HepG2 (cell line): ENCODE measurements around the gene ZNF273. TPM values are rescaled to one million over a fixed set of nuclear protein-coding genes. Genes with fewer than 3 reads are reported as not detected.

Experiments used
- CCDC6 ChIP-seq: sonication (generic); formaldehyde crosslinking; IDR thresholded peaks from 2 replicates; pipeline ENCODE4 v1.8.1; 2022; ENCODE audit warnings: mild to moderate bottlenecking, missing genetic modification reagents, moderate library complexity
- ETV5 ChIP-seq: IDR thresholded peaks from 2 replicates; pipeline ENCODE4 v1.6.1; 2018; ENCODE audit warnings: missing biosample characterization, missing genetic modification reagents, inconsistent platforms, borderline replicate concordance
- FOXP1 ChIP-seq, 2 experiments: fragments of 450-650 bp in 1 of 2; IDR thresholded peaks; 2 replicates each; pipeline ENCODE4 v1.6.1; 2017 to 2018; ENCODE audit warnings: antibody characterized with exemption in 1 of 2
- NFKBIZ ChIP-seq: IDR thresholded peaks from 2 replicates; pipeline ENCODE4 v1.6.1; 2018; ENCODE audit warnings: missing genetic modification reagents, missing compliant biosample characterization
- NFRKB ChIP-seq: fragments of 450-650 bp; IDR thresholded peaks from 2 replicates; pipeline ENCODE4 v1.6.1; 2017
- RBFOX2 ChIP-seq: fragments of 200-400 bp; formaldehyde crosslinking; IDR thresholded peaks from 2 replicates; pipeline ENCODE4 v1.6.1; 2017; ENCODE audit warnings: low read depth, mild to moderate bottlenecking, low read length
- RORA ChIP-seq: sonication (generic); formaldehyde crosslinking; IDR thresholded peaks from 2 replicates; pipeline ENCODE4 v1.5.0; 2020; ENCODE audit warnings: mild to moderate bottlenecking, missing genetic modification reagents, moderate library complexity
- SSRP1 ChIP-seq: IDR thresholded peaks from 2 replicates; pipeline ENCODE4 v1.6.1; 2016; ENCODE audit warnings: control low read depth
- ZC3H13 ChIP-seq: sonication (generic); formaldehyde crosslinking; IDR thresholded peaks from 2 replicates; pipeline ENCODE4 v1.8.1; 2023; ENCODE audit warnings: mild to moderate bottlenecking, missing genetic modification reagents, moderate library complexity
- ZFP36 ChIP-seq: fragments of 150-350 bp; IDR thresholded peaks from 2 replicates; pipeline ENCODE4 v1.6.1; 2018; ENCODE audit warnings: borderline replicate concordance, low read length, low read depth; ENCODE audit not compliant: partially characterized antibody
- polyA plus RNA-seq, 8 experiments: library from polyadenylated mRNA; depleted of rRNA in 3 of 8; stranded (reverse) in 7 of 8; unstranded in 1 of 8; fragments of >200 nt; fragmentation: Illumina TruSeq in 4 of 8; extraction: Trizol in 4 of 8; gene quantifications; 2 replicates each; pipeline versions ENCODE4 v1.2.1 to v1.2.3, GENCODE V29; 2011 to 2016; ENCODE audit warnings: low read depth in 4 of 8, missing spikeins in 1 of 8, mixed read lengths in 1 of 8; ENCODE audit not compliant: insufficient read depth in 1 of 8
- total RNA-seq, 5 experiments: library from RNA; depleted of rRNA; stranded (reverse); fragments of >200 nt; fragmentation: Illumina TruSeq; extraction: Trizol; gene quantifications; 2 replicates each; pipeline ENCODE4 v1.2.3, GENCODE V29; 2016; ENCODE audit warnings: low read depth in 1 of 5
- TF ChIP-seq, protein P1 (sequence below): sonication (generic); formaldehyde crosslinking; IDR thresholded peaks from 2 replicates; pipeline ENCODE4 v1.4.0; 2020; ENCODE audit warnings: missing genetic modification reagents
- TF ChIP-seq, protein P2 (sequence below), 2 experiments: sonication (generic) in 1 of 2; formaldehyde crosslinking in 1 of 2; IDR thresholded peaks; 2 replicates each; pipeline versions ENCODE4 v1.6.1 to v1.9.0; 2014 to 2022; ENCODE audit warnings: antibody characterized with exemption in 1 of 2, borderline replicate concordance in 1 of 2, inconsistent platforms in 1 of 2, low read depth in 1 of 2, missing genetic modification reagents in 1 of 2
- TF ChIP-seq, protein P3 (sequence below): IDR thresholded peaks from 2 replicates; pipeline ENCODE4 v1.6.1; 2016; ENCODE audit warnings: low read depth
- TF ChIP-seq, protein P4 (sequence below): IDR thresholded peaks from 2 replicates; pipeline ENCODE4 v1.4.0; 2020; ENCODE audit warnings: mild to moderate bottlenecking, missing genetic modification reagents

The ZNF273 gene
- total and polyA plus RNA-seq, 2 of the 13 experiments (the other 11 are each of a cell fraction or from before 2014, with no cell fraction given), result 1.7 to 5.8 TPM

DNA sequence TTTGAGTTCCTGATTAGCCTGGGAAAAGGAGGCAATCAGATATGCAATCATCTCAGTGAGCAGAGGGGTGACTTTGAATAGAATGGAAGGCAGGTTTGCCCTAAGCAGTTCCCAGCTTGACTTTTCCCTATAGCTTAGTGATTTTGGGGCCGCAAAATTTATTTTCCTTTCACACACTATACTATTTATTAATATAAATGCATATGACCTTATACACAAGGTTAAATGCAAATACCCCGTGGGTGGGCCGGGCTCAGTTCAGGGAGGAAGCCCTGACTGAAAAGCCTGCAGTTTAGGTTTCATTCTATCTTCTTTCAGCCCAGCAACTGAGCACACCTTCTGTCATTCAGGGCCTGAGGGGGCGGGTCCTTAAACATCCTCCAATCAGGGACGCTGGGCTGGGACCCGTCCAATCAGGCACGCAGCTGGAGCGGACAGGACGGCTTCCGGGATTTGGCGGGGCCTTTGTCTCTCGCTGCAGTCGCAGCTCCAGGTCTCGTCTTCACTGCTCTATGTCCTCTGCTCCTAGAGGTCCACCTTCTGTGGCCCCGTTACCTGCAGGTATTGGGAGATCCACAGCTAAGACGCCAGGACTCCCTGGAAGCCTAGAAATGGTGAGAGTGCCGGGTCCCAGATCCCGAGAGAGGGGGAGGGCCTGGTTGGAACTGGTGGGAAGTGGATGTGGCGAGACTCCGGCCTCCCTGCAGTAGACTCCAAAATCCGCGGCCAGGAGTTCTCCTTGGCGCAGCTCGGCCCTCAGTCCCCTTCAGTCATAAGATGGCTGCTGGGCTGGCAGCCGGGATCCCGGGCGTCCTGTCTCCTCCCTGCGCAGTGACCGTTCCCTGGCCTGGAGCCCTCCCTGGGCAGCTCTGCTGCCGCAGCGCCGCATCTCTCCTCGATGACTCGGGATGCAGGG lies at the start of gene ZNF273 (continued):
- no peak for TF ChIP-seq CCDC6 (CRISPR knock-in tag)
- no peak for TF ChIP-seq ETV5 (CRISPR knock-in tag)
- TF ChIP-seq, protein P1, sequence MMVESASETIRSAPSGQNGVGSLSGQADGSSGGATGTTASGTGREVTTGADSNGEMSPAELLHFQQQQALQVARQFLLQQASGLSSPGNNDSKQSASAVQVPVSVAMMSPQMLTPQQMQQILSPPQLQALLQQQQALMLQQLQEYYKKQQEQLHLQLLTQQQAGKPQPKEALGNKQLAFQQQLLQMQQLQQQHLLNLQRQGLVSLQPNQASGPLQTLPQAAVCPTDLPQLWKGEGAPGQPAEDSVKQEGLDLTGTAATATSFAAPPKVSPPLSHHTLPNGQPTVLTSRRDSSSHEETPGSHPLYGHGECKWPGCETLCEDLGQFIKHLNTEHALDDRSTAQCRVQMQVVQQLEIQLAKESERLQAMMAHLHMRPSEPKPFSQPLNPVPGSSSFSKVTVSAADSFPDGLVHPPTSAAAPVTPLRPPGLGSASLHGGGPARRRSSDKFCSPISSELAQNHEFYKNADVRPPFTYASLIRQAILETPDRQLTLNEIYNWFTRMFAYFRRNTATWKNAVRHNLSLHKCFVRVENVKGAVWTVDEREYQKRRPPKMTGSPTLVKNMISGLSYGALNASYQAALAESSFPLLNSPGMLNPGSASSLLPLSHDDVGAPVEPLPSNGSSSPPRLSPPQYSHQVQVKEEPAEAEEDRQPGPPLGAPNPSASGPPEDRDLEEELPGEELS, result no peak
- TF ChIP-seq ZC3H13 (CRISPR knock-in tag), result no peak
- TF ChIP-seq, protein P2, sequence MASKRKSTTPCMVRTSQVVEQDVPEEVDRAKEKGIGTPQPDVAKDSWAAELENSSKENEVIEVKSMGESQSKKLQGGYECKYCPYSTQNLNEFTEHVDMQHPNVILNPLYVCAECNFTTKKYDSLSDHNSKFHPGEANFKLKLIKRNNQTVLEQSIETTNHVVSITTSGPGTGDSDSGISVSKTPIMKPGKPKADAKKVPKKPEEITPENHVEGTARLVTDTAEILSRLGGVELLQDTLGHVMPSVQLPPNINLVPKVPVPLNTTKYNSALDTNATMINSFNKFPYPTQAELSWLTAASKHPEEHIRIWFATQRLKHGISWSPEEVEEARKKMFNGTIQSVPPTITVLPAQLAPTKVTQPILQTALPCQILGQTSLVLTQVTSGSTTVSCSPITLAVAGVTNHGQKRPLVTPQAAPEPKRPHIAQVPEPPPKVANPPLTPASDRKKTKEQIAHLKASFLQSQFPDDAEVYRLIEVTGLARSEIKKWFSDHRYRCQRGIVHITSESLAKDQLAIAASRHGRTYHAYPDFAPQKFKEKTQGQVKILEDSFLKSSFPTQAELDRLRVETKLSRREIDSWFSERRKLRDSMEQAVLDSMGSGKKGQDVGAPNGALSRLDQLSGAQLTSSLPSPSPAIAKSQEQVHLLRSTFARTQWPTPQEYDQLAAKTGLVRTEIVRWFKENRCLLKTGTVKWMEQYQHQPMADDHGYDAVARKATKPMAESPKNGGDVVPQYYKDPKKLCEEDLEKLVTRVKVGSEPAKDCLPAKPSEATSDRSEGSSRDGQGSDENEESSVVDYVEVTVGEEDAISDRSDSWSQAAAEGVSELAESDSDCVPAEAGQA (IDR thresholded peaks at IDR 0.05; ENCODE audit: low read depth), result no peak
- TF ChIP-seq, protein P2 (CRISPR knock-in tag; IDR thresholded peaks at IDR 0.05; ENCODE audit: borderline replicate concordance), result no peak
- TF ChIP-seq, protein P3, sequence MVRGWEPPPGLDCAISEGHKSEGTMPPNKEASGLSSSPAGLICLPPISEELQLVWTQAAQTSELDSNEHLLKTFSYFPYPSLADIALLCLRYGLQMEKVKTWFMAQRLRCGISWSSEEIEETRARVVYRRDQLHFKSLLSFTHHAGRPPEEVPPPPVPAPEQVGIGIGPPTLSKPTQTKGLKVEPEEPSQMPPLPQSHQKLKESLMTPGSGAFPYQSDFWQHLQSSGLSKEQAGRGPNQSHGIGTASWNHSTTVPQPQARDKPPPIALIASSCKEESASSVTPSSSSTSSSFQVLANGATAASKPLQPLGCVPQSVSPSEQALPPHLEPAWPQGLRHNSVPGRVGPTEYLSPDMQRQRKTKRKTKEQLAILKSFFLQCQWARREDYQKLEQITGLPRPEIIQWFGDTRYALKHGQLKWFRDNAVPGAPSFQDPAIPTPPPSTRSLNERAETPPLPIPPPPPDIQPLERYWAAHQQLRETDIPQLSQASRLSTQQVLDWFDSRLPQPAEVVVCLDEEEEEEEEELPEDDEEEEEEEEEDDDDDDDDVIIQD, result no peak
- TF ChIP-seq SSRP1 (CRISPR knock-in tag), result no peak
- TF ChIP-seq, protein P4, sequence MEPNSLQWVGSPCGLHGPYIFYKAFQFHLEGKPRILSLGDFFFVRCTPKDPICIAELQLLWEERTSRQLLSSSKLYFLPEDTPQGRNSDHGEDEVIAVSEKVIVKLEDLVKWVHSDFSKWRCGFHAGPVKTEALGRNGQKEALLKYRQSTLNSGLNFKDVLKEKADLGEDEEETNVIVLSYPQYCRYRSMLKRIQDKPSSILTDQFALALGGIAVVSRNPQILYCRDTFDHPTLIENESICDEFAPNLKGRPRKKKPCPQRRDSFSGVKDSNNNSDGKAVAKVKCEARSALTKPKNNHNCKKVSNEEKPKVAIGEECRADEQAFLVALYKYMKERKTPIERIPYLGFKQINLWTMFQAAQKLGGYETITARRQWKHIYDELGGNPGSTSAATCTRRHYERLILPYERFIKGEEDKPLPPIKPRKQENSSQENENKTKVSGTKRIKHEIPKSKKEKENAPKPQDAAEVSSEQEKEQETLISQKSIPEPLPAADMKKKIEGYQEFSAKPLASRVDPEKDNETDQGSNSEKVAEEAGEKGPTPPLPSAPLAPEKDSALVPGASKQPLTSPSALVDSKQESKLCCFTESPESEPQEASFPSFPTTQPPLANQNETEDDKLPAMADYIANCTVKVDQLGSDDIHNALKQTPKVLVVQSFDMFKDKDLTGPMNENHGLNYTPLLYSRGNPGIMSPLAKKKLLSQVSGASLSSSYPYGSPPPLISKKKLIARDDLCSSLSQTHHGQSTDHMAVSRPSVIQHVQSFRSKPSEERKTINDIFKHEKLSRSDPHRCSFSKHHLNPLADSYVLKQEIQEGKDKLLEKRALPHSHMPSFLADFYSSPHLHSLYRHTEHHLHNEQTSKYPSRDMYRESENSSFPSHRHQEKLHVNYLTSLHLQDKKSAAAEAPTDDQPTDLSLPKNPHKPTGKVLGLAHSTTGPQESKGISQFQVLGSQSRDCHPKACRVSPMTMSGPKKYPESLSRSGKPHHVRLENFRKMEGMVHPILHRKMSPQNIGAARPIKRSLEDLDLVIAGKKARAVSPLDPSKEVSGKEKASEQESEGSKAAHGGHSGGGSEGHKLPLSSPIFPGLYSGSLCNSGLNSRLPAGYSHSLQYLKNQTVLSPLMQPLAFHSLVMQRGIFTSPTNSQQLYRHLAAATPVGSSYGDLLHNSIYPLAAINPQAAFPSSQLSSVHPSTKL, result no peak
- no peak for TF ChIP-seq RORA (CRISPR knock-in tag)
- no peak for TF ChIP-seq RBFOX2
- no peak for TF ChIP-seq NFRKB
- no peak for TF ChIP-seq NFKBIZ (CRISPR knock-in tag)
- no peak for TF ChIP-seq ZFP36
- TF ChIP-seq FOXP1 (IDR thresholded peaks at IDR 0.05), result no peak
- TF ChIP-seq FOXP1 (CRISPR knock-in tag; IDR thresholded peaks at IDR 0.05), result no peak
